GM18517 (cell line): ENCODE measurements around the gene ZSCAN23.
"Not testable (repeated sequence)": the region's sequence is repeated elsewhere in the genome, so short reads cannot be mapped to it uniquely, and the experiment has no call there.

Source experiments
- ATAC-seq: cut with Tn5 transposase; IDR thresholded peaks from one replicate; pipeline ENCODE4 v1.9.1; 2021; ENCODE audit warnings: mild to moderate bottlenecking, moderate library complexity; ENCODE audit not compliant: unreplicated experiment

The ZSCAN23 gene

GRCh38 chr6:28442586-28442985 lies 705 bp downstream of the ZSCAN23 start:
- ATAC-seq, result no peak

DNA sequence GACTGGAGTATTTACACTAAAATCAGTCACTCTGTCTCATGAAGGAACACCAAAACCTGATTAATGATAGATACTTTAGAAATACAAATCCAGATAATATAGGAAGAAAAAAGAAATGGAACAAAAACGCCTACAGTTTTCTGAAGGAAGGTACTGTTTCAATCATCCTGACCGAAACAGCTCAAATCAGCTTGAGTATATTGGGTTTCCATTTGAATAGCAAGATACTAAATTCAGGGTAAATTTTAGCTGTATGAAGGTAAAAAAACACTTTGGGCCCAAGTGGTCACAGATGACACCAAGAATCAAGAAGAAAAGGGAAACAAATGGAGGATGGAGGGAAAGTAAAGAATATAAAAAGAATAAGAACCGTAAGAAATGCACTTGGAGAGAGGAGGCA lies 6.9 kb downstream of the ZSCAN23 start:
- ATAC-seq, result no peak

- no peak for ATAC-seq
Measured at GRCh38 chr6:28433119-28433518, 10.2 kb downstream of the ZSCAN23 start.

- no peak for ATAC-seq
Measured at GRCh38 chr6:28429781-28430180, 13.5 kb downstream of the ZSCAN23 start.

DNA sequence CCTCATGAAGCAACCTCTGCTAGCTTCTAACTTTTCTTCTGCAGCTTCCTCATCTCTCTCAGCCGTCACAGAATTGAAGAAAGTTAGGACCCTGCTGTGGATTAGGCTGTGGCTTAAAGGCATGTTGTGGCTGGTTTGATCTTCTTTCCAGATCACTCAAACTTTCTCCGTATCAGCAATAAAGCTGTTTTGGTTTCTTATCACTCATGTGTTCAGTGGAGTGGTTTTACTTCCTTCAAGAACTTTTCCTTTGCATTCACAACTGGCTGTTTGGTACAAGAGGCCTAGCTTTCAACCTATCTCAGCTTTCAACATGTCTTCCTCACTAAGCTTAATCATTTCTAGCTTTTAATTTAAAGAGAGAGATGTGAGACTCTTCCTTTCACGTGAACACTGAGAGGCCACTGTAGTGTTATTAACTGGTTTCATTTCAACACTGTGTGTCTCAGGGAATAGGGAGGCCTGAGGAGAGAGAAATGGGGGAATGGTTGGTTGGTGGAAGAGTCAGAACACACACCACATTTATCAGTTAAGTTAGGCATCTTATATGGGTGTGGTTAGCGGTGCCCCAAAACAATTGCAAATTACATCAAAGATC lies 17.2 kb downstream of the ZSCAN23 start:
- ATAC-seq, result no peak

DNA sequence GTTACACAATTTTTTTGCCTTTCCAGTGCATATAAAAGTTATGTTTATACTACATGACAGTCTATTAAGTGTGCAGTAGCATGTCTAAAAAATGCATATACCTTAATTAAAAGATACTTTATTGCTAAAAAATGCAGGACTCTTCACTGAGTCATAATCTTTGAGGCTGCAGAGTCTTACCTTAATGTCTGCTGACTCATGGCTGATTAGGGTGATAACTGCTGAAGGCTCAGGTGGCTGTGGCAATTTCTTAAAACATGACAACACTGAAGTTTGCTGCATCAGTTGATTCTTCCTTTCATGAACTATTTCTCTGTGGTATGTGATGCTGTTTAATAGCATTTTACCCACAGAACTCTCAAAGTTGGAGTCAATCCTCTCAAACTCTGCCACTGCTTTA lies 19.1 kb downstream of the ZSCAN23 start:
- no peak for ATAC-seq

- no peak for ATAC-seq
Measured at GRCh38 chr6:28423546-28423945, 19.7 kb downstream of the ZSCAN23 start.

DNA sequence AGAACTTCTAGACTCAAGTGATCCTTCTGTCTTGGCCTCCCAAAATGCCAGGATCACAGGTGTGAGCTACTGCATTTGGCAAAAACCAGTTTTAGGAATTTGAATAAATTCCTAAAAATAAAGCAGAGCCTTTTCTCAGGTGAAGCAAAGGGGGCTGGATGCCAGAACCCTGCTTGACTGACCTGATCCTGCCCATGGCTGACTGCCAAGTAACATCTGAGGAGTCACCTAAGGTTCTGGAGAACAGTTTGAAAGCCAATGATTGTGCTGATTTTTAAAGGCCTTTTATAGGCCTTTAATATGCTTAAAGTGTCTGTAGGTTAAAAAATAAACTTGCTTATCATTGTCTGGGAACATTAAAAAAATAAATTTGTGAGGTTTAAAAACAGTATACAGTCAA lies 29.6 kb downstream of the ZSCAN23 start:
- no peak for ATAC-seq

GRCh38 chr6:28410767-28411166 lies 32.5 kb downstream of the ZSCAN23 start:
- no peak for ATAC-seq

- ATAC-seq, result no peak
Measured at GRCh38 chr6:28408076-28408802, 35.1 kb downstream of the ZSCAN23 start.

DNA sequence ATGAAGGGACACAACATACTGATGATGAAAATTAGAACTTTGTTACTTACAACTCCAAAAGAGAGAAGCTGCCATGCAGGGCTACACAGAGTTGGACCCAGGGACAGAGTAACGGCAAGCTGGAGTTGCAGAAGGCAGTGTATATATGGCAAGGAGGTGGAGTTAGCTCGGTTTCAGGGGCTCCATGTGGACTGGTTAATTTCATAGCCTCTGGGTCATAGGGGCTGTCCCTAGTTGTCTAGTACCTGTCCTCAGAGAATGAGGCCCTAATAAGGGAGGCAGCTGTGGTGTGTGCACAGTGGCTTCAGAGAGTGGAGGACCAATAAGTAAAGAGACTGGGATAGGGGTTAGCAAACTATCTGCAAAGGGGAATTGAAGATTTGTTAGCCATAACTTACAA lies 35.9 kb downstream of the ZSCAN23 start:
- ATAC-seq, result no peak

- ATAC-seq, result not testable (repeated sequence)
Measured at GRCh38 chr6:28403923-28404322, 39.4 kb downstream of the ZSCAN23 start.

- ATAC-seq, result no peak
Measured at GRCh38 chr6:28402197-28402596, 41.1 kb downstream of the ZSCAN23 start.

DNA sequence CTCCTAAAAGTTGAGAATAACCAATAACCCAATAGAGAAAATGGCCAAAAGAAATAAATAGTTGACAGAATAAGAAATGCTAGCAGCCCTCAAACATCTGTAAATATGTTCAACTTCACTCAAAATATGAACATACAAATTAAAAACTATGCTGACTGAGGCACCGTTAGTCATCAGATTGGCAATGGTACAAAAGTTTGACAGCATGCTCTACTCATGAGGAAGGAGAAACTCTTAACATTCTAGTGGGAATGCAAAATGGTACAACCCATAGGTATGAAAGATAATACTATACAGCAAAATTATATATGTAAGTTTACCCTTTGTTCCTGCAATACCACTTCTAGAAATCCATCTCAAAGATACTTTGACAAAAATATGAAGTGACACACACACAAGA lies 42.1 kb downstream of the ZSCAN23 start:
- ATAC-seq, result no peak

- no peak for ATAC-seq
Measured at GRCh38 chr6:28400122-28400451, 43.2 kb downstream of the ZSCAN23 start.

GRCh38 chr6:28399350-28400121 lies 43.8 kb downstream of the ZSCAN23 start, which contains the start of gene ZSCAN12:
TSS of gene ZSCAN12 (minus strand) at chr6:28399747. CDS start at chr6:28398405, 1,342 bp downstream.
- ATAC-seq, result peak; percentile 76

DNA sequence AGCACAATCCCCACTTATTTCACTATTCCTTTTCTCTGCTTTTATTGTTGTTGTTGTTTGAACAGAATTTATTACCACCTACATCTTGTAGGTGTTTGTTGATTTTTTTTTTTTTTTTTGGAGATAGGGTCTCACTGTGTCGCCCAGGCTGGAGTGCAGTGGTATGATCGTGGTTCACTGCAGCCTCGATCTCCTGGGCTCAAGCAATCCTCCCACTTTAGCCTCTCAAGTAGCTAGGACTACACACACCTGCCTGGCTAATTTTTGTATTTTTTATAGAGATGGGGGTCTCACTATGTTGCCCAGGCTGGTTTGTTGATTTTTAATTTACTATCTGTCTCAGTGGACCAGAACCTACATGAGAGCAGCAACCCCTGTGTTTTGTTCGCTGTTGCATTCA lies 47.4 kb downstream of the ZSCAN23 start:
- no peak for ATAC-seq

DNA sequence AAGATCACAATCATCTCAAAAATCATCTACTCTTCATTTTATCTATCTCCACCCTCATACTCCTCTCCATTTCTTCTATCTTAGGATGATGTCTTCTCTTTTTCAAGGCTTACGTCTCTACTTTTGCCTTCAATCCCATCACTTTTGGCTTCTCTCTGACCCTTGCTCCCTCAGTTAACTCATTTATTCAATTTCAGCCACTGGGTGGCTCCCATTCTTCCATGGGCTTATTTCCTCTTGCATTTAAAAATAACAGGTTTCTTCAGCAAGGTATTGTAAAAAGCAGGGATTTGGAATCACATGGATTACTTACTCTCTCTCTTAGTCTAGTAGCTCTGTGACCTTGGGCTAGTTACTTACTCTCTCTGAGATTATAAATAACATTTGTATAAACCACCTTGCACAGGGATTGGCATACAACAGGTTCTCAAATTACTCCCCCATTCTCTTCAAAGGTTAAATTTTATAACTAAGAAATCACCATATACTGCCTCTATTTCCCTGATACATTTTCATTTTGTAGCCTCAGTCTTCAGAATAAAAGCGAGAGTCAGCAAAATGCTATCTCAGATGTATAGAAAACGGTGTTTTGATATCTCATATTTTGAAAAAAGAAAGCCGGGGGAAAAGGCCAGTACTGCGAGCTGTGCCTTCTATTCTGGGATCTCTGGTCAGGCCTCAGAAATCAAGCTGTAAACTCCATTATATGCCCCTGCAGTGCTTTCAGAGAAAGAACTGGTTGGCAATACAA lies 49.2 kb downstream of the ZSCAN23 start:
- ATAC-seq, result no peak

DNA sequence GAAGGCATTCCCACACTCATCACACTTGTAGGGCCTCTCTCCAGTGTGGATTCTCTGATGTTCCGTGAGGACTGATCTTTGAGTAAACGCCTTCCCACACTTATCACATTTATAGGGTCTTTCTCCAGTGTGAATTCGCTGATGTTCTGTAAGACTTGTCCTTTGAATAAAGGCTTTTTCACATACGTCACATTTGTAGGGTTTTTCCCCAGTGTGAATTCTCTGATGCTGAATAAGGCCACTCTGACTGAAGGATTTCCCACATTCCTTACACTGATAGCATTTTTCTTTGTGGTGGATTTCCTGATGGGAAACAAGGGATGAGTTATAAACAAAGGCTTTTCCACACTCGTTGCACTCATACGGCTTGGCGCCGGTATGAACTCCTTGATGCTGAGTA lies 52.6 kb downstream of the ZSCAN23 start:
- no peak for ATAC-seq

GRCh38 chr6:28384143-28384533 lies 59.2 kb downstream of the ZSCAN23 start:
- no peak for ATAC-seq
